ENCODE results near the gene MUC5B. TPM values are rescaled to one million over a fixed set of nuclear protein-coding genes. Genes with fewer than 3 reads are reported as not detected.

The MUC5B gene
- total RNA-seq, 2 donors from 2014 or later, result not detected

GRCh38 chr11:1297011-1297575 lies 74.2 kb downstream of the MUC5B start:
- DNase-seq (ENCODE audit: low spot score), result no peak
- Histone ChIP-seq H3K4me1 (peaks cover 0 to 22% of the 10 kb centered on the region in 2 donors), H3K9me3 (no peaks in the 10 kb centered on the region), H3K27me3 (no peaks in the 10 kb centered on the region), H3K36me3 (peaks cover 29% of the 10 kb centered on the region), H3K4me3 (no peak overlapping the region), H3K27ac (no peak overlapping the region)
- TF ChIP-seq CTCF (IDR thresholded peaks at IDR 0.05), result no peak

DNA sequence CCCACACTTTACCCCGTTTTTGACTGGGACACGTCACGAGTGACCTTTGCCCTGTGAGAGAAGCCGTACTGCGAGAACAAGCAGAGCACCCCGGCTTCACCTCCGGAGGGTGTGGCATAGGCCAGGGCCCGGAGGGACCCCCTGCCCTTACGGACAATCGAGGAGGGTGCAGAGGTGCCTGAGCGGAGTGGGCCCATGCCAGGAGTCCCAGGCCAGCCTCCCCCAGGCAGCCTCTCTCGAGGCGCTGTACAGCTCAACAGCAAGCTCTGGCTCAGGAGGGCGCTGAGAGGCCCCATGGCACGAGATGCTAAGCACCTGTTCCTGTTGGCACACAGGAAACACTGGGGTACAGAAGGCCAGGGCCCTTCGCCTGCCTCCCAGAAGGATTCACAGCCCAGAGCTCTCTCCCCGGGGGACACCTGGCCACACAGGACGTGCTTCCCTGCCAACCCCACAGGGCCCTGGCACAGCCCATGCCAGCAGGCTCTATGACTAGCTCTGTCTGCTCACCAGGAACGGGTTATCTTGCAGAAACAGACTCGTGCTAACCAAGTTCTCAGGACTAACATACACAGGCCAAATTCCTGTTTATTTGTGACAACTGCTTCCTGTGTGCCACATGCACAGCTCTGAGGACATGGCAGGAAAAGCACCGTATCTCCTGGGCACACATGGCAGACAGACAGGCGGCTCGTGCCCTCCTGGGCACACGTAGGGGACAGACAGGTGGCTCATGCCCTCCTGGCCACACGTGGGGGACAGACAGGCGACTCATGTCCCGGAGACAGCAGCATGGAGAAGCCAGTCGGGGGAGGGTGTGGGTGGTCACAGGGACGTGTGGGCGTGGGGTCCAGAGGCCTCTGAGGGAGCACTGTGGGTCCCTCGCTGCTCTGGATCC lies 75.0 kb downstream of the MUC5B start:
- Histone ChIP-seq H3K4me1 (peaks cover 0 to 26% of the 10 kb centered on the region in 2 donors), H3K9me3 (no peaks in the 10 kb centered on the region), H3K27ac (peak overlapping the region in 1 of 2 donors; percentile 58), H3K4me3 (no peak overlapping the region), H3K36me3 (peaks cover 24% of the 10 kb centered on the region), H3K27me3 (no peaks in the 10 kb centered on the region)
- TF ChIP-seq CTCF (IDR thresholded peaks at IDR 0.05), result no peak
- DNase-seq (ENCODE audit: low spot score), result no peak

GRCh38 chr11:1298695-1299492 lies 76.0 kb downstream of the MUC5B start:
- Histone ChIP-seq H3K4me1 (peaks cover 0 to 37% of the 10 kb centered on the region in 2 donors), H3K27me3 (no peaks in the 10 kb centered on the region), H3K4me3 (no peak overlapping the region), H3K27ac (peak overlapping the region; percentile 57 to 58), H3K9me3 (no peaks in the 10 kb centered on the region), H3K36me3 (peaks cover 13% of the 10 kb centered on the region)
- no peak for TF ChIP-seq CTCF (IDR thresholded peaks at IDR 0.05)
- peak; percentile 85 for DNase-seq (ENCODE audit: low spot score)

DNA sequence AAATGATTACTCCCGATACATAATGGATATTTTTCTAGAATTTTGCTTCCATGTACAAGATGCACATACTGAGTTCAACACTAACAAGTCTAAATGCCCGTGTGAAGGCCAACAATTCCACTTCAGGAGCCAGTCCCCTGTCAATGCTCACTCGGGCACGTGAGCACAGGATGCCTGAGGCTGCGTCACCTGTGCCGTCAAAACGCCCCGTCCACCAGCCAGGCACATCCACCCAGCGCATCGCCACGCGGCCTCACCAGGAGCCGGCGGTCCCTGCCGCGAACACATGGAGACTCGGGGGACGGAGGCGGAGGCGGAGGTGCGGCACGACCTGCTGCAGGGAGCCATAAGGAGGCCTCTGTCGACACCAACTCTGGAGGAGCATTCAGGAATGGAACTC lies 76.8 kb downstream of the MUC5B start:
- no peaks in the 10 kb centered on the region for H3K9me3 ChIP-seq
- H3K27me3 ChIP-seq, result no peaks in the 10 kb centered on the region
- H3K4me1 ChIP-seq, result peaks cover 0 to 44% of the 10 kb centered on the region in 2 donors
- no peak for TF ChIP-seq CTCF (IDR thresholded peaks at IDR 0.05)
- peak overlapping the region; percentile 57 to 58 for H3K27ac ChIP-seq
- peaks cover 11% of the 10 kb centered on the region for H3K36me3 ChIP-seq
- no peak overlapping the region for H3K4me3 ChIP-seq
- DNase-seq (ENCODE audit: low spot score), result no peak

DNA sequence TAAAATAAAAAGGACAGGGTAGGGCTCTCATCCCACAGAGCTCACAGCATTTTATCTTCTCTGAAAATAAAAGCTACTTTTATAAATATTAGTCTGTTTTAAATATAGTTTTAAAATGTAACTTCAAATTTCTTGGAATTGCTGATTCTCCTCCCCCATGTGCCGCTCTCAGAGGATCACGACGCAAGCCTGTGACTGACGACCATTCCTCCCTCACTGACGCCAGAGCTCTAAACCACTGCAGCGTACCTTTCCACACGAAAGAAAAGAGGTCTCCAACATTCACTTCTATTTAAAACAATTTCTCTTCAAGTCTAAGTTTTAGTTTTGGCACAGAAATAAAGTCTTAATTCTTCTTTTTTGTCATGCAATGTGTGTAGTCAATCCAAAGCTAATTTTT lies 77.3 kb downstream of the MUC5B start:
- no peak overlapping the region for H3K4me3 ChIP-seq
- no peaks in the 10 kb centered on the region for H3K9me3 ChIP-seq
- no peak overlapping the region for H3K27ac ChIP-seq
- H3K36me3 ChIP-seq, result peaks cover 7% of the 10 kb centered on the region
- no peak for TF ChIP-seq CTCF (IDR thresholded peaks at IDR 0.05)
- no peak for DNase-seq (ENCODE audit: low spot score)
- no peaks in the 10 kb centered on the region for H3K27me3 ChIP-seq
- peaks cover 0 to 49% of the 10 kb centered on the region in 2 donors for H3K4me1 ChIP-seq

Measured in right atrium auricular region (tissue), 2 donors.